HCT116 (cell line): ENCODE measurements around the gene PLP1.

ENCODE experiments used
- ELF1 ChIP-seq: IDR thresholded peaks from 2 replicates; pipeline ENCODE4 v1.6.1; 2012; ENCODE audit warnings: low read depth, borderline replicate concordance
- EZH2 ChIP-seq: fragments of 200-600 bp; sonication (generic); IDR thresholded peaks from 2 replicates; pipeline ENCODE4 v1.6.1; 2017; ENCODE audit warnings: antibody characterized with exemption, mixed run types
- EZH2phosphoT487 ChIP-seq: fragments of 200-600 bp; IDR thresholded peaks from 2 replicates; pipeline ENCODE4 v1.6.1; 2018; ENCODE audit warnings: antibody characterized with exemption, borderline replicate concordance
- JUND ChIP-seq: IDR thresholded peaks from 2 replicates; pipeline ENCODE4 v1.6.1; 2012
- MAX ChIP-seq: IDR thresholded peaks from 2 replicates; pipeline ENCODE4 v1.6.1; 2012
- POLR2A ChIP-seq: IDR thresholded peaks from 2 replicates; pipeline ENCODE4 v1.7.0; 2011; ENCODE audit warnings: borderline replicate concordance; ENCODE audit not compliant: insufficient read depth, insufficient read length; ENCODE audit errors: extremely low read depth
- SP1 ChIP-seq: IDR thresholded peaks from 2 replicates; pipeline ENCODE4 v1.6.1; 2012; ENCODE audit warnings: low read depth
- ZBTB33 ChIP-seq: IDR thresholded peaks from 2 replicates; pipeline ENCODE4 v1.6.1; 2011; ENCODE audit warnings: mild to moderate bottlenecking, low read length, moderate library complexity; ENCODE audit not compliant: insufficient replicate concordance; ENCODE audit errors: extremely low read depth
- TF ChIP-seq, protein P1 (sequence below), 3 experiments: fragments of 200-600 bp in 1 of 3; sonication (generic) in 1 of 3; IDR thresholded peaks in 2 of 3; conservative IDR thresholded peaks in 1 of 3; 2 replicates each; pipeline ENCODE4 v1.5.1; 2012 to 2017; ENCODE audit warnings: low read depth in 2 of 3, low read length in 2 of 3, antibody characterized with exemption in 1 of 3, borderline replicate concordance in 1 of 3, control low read depth in 1 of 3, mild to moderate bottlenecking in 1 of 3, mixed read lengths in 1 of 3, mixed run types in 1 of 3, moderate library complexity in 1 of 3; ENCODE audit not compliant: insufficient read depth in 1 of 3
- TF ChIP-seq, protein P2 (sequence below): IDR thresholded peaks from 2 replicates; pipeline ENCODE4 v1.6.1; 2012; ENCODE audit warnings: low read depth
- TF ChIP-seq, protein P3 (sequence below): IDR thresholded peaks from 2 replicates; pipeline ENCODE4 v1.6.1; 2012

GRCh38 chrX:103783196-103783595 is 6.6 kb downstream of the PLP1 start:
- TF ChIP-seq, protein P1, sequence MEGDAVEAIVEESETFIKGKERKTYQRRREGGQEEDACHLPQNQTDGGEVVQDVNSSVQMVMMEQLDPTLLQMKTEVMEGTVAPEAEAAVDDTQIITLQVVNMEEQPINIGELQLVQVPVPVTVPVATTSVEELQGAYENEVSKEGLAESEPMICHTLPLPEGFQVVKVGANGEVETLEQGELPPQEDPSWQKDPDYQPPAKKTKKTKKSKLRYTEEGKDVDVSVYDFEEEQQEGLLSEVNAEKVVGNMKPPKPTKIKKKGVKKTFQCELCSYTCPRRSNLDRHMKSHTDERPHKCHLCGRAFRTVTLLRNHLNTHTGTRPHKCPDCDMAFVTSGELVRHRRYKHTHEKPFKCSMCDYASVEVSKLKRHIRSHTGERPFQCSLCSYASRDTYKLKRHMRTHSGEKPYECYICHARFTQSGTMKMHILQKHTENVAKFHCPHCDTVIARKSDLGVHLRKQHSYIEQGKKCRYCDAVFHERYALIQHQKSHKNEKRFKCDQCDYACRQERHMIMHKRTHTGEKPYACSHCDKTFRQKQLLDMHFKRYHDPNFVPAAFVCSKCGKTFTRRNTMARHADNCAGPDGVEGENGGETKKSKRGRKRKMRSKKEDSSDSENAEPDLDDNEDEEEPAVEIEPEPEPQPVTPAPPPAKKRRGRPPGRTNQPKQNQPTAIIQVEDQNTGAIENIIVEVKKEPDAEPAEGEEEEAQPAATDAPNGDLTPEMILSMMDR (IDR thresholded peaks at IDR 0.05 in 2 of 3, conservative IDR thresholded peaks at IDR 0.05 in 1 of 3; ENCODE audit: borderline replicate concordance in 1 of 3, insufficient read depth in 1 of 3, low read depth in 2 of 3, low read length in 2 of 3), result no peak
- TF ChIP-seq SP1 (no peak), ZBTB33 (no peak), POLR2A (no peak), EZH2 (no peak), ELF1 (no peak), EZH2phosphoT487 (no peak), MAX (no peak), JUND (no peak)
- TF ChIP-seq, protein P2, sequence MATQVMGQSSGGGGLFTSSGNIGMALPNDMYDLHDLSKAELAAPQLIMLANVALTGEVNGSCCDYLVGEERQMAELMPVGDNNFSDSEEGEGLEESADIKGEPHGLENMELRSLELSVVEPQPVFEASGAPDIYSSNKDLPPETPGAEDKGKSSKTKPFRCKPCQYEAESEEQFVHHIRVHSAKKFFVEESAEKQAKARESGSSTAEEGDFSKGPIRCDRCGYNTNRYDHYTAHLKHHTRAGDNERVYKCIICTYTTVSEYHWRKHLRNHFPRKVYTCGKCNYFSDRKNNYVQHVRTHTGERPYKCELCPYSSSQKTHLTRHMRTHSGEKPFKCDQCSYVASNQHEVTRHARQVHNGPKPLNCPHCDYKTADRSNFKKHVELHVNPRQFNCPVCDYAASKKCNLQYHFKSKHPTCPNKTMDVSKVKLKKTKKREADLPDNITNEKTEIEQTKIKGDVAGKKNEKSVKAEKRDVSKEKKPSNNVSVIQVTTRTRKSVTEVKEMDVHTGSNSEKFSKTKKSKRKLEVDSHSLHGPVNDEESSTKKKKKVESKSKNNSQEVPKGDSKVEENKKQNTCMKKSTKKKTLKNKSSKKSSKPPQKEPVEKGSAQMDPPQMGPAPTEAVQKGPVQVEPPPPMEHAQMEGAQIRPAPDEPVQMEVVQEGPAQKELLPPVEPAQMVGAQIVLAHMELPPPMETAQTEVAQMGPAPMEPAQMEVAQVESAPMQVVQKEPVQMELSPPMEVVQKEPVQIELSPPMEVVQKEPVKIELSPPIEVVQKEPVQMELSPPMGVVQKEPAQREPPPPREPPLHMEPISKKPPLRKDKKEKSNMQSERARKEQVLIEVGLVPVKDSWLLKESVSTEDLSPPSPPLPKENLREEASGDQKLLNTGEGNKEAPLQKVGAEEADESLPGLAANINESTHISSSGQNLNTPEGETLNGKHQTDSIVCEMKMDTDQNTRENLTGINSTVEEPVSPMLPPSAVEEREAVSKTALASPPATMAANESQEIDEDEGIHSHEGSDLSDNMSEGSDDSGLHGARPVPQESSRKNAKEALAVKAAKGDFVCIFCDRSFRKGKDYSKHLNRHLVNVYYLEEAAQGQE, result no peak
- TF ChIP-seq, protein P3, sequence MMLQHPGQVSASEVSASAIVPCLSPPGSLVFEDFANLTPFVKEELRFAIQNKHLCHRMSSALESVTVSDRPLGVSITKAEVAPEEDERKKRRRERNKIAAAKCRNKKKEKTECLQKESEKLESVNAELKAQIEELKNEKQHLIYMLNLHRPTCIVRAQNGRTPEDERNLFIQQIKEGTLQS, result no peak
